ENCODE measurements around the gene FOXO3. TPM values are rescaled to one million over a fixed set of nuclear protein-coding genes. Genes with fewer than 3 reads are reported as not detected.
A peak's percentile ranks its signal among the peaks of the same experiment; 100 is the strongest.
"Not testable (repeated sequence)": the region's sequence is repeated elsewhere in the genome, so short reads cannot be mapped to it uniquely, and the experiment has no call there.

Gene FOXO3
- total RNA-seq (2012; rRNA removed), result 33.0 and 40.2 TPM in 2 replicates

- peak within 1 kb of the TSS; percentile 96 for H3K4me2 ChIP-seq (ENCODE audit: low read length)
- no peaks in the 10 kb centered on the region for H3K27me3 ChIP-seq (ENCODE audit: control insufficient read depth, insufficient read depth, low read length)
- no peaks in the 10 kb centered on the region for H3K9me3 ChIP-seq (replicated peaks; ENCODE audit: low read length)
- peaks cover 22% of the 10 kb centered on the region for H3K4me1 ChIP-seq (ENCODE audit: control insufficient read depth, insufficient read depth, low read length)
- peaks cover 13% of the 10 kb centered on the region for H3K36me3 ChIP-seq (ENCODE audit: insufficient read depth, low read length)
- peak within 1 kb of the TSS; percentile 95 for H3K4me3 ChIP-seq (ENCODE audit: low read length)
- H3K9ac ChIP-seq (ENCODE audit: low read depth, low read length), result peak within 1 kb of the TSS; percentile 88
Observed at GRCh38 chr6:108560463-108561308, at the start of gene FOXO3. TSS of gene FOXO3 (plus strand) at chr6:108560917. CDS start at chr6:108561209, 292 bp downstream.

DNA sequence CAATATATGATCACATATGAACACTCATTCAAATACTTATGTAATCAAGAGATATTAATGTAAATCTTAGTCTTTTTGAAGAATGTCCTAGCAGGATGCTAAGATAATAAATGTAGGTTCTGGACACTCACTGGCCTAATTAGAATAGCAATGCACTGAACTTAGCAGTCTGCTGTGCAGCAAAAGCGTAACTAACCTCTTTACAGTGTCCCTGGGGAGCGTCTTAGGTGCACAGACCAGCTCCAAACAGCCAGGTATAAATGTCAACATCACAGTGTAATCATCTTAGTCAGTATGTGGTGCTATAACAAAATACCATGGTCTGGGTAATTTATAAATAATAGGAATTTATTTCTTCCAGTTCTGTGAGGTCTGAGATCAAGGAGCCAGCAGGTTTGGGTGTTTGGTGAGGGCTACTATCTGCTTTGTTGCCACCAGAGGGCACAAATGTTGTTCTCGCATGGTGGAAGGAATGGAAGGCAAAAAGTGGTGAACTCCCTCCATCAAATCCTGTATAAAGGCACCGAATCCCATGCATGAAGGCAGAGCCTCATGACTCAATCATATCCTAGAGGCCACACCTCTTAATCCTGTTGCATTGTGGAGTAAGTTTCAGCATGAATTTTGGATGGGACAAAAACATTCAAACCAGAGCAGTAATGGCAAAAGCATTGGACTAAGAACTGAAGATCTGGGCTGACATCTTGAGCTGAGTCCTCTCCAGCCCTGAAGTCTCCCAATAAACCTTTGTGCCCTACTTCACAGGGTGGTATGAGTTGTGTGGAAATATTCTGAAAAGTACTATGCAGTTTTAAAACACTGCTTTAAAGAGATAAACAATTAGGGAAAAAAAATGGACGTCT, 41.8 kb upstream of the FOXO3 start:
- Histone ChIP-seq H3K4me3 (ENCODE audit: low read length) (no peak overlapping the region), H3K9me3 (replicated peaks; ENCODE audit: low read length) (no peaks in the 10 kb centered on the region), H3K36me3 (ENCODE audit: insufficient read depth, low read length) (no peaks in the 10 kb centered on the region), H3K9ac (ENCODE audit: low read depth, low read length) (no peak overlapping the region), H3K4me1 (ENCODE audit: control insufficient read depth, insufficient read depth, low read length) (no peaks in the 10 kb centered on the region), H3K4me2 (ENCODE audit: low read length) (no peak overlapping the region), H3K27me3 (ENCODE audit: control insufficient read depth, insufficient read depth, low read length) (no peaks in the 10 kb centered on the region)

DNA sequence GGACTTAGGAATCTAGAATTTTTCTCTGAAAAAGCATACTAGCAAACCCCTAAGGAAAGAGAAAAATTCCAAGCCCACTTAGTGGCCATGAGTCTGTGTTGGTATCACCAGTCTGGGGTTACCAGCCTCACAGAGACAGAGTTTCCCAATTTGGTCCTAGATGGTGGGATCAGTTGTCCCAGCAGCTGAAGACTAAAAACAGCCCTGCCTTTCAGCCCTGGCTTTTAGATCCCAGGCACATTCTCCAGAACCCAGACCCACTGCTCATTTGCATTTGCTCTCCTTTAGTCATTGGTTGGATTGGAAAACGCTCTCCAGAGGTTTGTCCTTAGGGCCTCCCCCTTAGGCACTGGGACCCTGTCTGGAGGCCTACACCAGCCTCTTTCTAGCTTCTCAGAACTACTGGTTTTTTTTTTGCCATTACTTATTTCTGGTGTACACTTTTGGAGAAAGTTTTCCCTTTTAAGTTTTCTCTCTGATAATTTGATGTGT, 39.1 kb upstream of the FOXO3 start:
- Histone ChIP-seq H3K36me3 (ENCODE audit: insufficient read depth, low read length) (no peaks in the 10 kb centered on the region), H3K4me3 (ENCODE audit: low read length) (no peak overlapping the region), H3K4me2 (ENCODE audit: low read length) (no peak overlapping the region), H3K27me3 (ENCODE audit: control insufficient read depth, insufficient read depth, low read length) (no peaks in the 10 kb centered on the region), H3K9me3 (replicated peaks; ENCODE audit: low read length) (no peaks in the 10 kb centered on the region), H3K4me1 (ENCODE audit: control insufficient read depth, insufficient read depth, low read length) (no peaks in the 10 kb centered on the region), H3K9ac (ENCODE audit: low read depth, low read length) (no peak overlapping the region)

DNA sequence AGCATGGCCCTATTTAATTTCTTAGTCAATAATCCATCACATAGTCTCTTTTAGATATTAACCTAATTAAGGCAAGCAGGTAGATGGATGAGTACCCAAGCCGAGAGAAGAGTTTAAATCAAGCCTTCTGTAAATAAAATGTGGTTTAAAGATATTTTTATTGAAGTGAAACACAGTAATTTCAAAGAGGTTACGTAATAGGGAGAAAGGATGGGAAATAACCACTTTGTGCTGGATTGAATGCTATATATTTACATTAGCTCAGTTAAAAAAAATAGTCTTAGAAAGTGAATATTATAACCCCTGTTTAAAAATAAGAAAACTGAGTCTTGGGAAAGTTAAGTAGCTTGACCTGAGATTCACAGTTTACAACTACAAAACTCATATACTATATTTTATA, 37.0 kb upstream of the FOXO3 start:
- Histone ChIP-seq H3K9ac (ENCODE audit: low read depth, low read length) (no peak overlapping the region), H3K36me3 (ENCODE audit: insufficient read depth, low read length) (no peaks in the 10 kb centered on the region), H3K4me2 (ENCODE audit: low read length) (no peak overlapping the region), H3K4me3 (ENCODE audit: low read length) (no peak overlapping the region), H3K27me3 (ENCODE audit: control insufficient read depth, insufficient read depth, low read length) (no peaks in the 10 kb centered on the region), H3K9me3 (replicated peaks; ENCODE audit: low read length) (no peaks in the 10 kb centered on the region), H3K4me1 (ENCODE audit: control insufficient read depth, insufficient read depth, low read length) (no peaks in the 10 kb centered on the region)

DNA sequence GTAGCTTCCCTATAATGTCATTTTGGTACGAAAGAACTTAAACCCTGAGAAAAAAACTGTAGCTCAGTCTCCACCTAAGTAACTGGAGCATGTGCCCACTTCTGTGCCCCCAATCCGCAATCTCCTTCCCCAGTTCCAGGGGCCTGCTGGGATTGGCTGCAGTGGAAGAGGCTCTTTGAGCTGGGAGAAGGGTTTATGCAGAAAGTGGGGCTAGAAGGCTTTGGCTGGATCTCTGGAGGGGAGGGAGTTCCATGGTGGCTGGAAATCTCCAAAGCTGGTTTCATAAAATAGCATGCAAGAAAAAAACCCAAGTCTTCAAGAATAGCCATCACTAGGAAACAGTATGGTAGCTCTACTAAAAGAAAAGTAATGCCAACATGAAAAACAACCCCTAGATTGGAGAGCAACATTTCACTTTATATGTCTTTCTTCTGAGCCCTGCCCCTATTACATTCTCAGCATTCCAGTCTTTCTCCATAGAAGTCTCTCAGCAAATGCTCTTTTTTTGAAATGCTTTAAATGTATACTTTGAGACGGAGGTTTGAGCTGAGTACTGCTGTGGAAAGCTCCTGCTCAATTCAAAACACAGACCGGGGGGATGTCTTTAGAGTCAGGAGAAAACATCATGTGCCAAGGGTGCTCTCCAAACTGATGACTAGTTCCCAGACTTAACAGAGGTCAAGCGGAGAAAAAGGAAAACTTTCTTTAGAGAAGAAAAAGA, 36.0 kb upstream of the FOXO3 start:
- H3K4me1 ChIP-seq (ENCODE audit: control insufficient read depth, insufficient read depth, low read length), result no peaks in the 10 kb centered on the region
- no peak overlapping the region for H3K4me2 ChIP-seq (ENCODE audit: low read length)
- H3K9ac ChIP-seq (ENCODE audit: low read depth, low read length), result no peak overlapping the region
- H3K9me3 ChIP-seq (replicated peaks; ENCODE audit: low read length), result no peaks in the 10 kb centered on the region
- no peaks in the 10 kb centered on the region for H3K36me3 ChIP-seq (ENCODE audit: insufficient read depth, low read length)
- H3K27me3 ChIP-seq (ENCODE audit: control insufficient read depth, insufficient read depth, low read length), result no peaks in the 10 kb centered on the region
- H3K4me3 ChIP-seq (ENCODE audit: low read length), result no peak overlapping the region

- Histone ChIP-seq H3K27me3 (ENCODE audit: control insufficient read depth, insufficient read depth, low read length) (no peaks in the 10 kb centered on the region), H3K4me3 (ENCODE audit: low read length) (no peak overlapping the region), H3K9me3 (replicated peaks; ENCODE audit: low read length) (no peaks in the 10 kb centered on the region), H3K36me3 (ENCODE audit: insufficient read depth, low read length) (no peaks in the 10 kb centered on the region), H3K4me2 (ENCODE audit: low read length) (no peak overlapping the region), H3K9ac (ENCODE audit: low read depth, low read length) (no peak overlapping the region), H3K4me1 (ENCODE audit: control insufficient read depth, insufficient read depth, low read length) (no peaks in the 10 kb centered on the region)
Observed at GRCh38 chr6:108526739-108527174, 34.0 kb upstream of the FOXO3 start.

- no peaks in the 10 kb centered on the region for H3K36me3 ChIP-seq (ENCODE audit: insufficient read depth, low read length)
- H3K9me3 ChIP-seq (replicated peaks; ENCODE audit: low read length), result no peaks in the 10 kb centered on the region
- H3K4me2 ChIP-seq (ENCODE audit: low read length), result no peak overlapping the region
- no peaks in the 10 kb centered on the region for H3K27me3 ChIP-seq (ENCODE audit: control insufficient read depth, insufficient read depth, low read length)
- no peaks in the 10 kb centered on the region for H3K4me1 ChIP-seq (ENCODE audit: control insufficient read depth, insufficient read depth, low read length)
- no peak overlapping the region for H3K9ac ChIP-seq (ENCODE audit: low read depth, low read length)
- no peak overlapping the region for H3K4me3 ChIP-seq (ENCODE audit: low read length)
Observed at GRCh38 chr6:108528878-108529277, 31.8 kb upstream of the FOXO3 start.

DNA sequence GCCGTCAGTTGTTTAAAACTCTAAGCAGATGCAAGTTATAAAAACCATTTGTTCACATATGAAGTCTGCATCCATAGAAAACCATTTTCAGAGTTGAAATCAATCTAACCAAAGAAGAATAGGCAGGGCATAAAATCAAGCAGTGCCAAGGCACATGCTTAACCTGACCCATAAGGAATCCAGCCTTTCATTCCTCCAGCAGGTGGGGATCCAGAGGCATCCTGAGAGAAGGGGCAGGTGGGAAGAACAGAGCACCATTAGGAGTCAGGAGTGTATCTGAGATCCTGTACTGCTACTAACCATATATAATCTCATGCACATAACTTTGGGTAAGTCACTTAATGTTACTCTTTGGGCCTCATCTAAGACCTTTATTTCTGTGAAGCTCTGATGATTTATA, 29.4 kb upstream of the FOXO3 start:
- H3K9ac ChIP-seq (ENCODE audit: low read depth, low read length), result no peak overlapping the region
- H3K27me3 ChIP-seq (ENCODE audit: control insufficient read depth, insufficient read depth, low read length), result peaks cover 5% of the 10 kb centered on the region
- H3K36me3 ChIP-seq (ENCODE audit: insufficient read depth, low read length), result no peaks in the 10 kb centered on the region
- no peaks in the 10 kb centered on the region for H3K4me1 ChIP-seq (ENCODE audit: control insufficient read depth, insufficient read depth, low read length)
- H3K4me3 ChIP-seq (ENCODE audit: low read length), result no peak overlapping the region
- no peaks in the 10 kb centered on the region for H3K9me3 ChIP-seq (replicated peaks; ENCODE audit: low read length)
- H3K4me2 ChIP-seq (ENCODE audit: low read length), result no peak overlapping the region

- peaks cover 5% of the 10 kb centered on the region for H3K27me3 ChIP-seq (ENCODE audit: control insufficient read depth, insufficient read depth, low read length)
- H3K9ac ChIP-seq (ENCODE audit: low read depth, low read length), result no peak overlapping the region
- H3K4me1 ChIP-seq (ENCODE audit: control insufficient read depth, insufficient read depth, low read length), result no peaks in the 10 kb centered on the region
- no peaks in the 10 kb centered on the region for H3K36me3 ChIP-seq (ENCODE audit: insufficient read depth, low read length)
- no peaks in the 10 kb centered on the region for H3K9me3 ChIP-seq (replicated peaks; ENCODE audit: low read length)
- H3K4me2 ChIP-seq (ENCODE audit: low read length), result no peak overlapping the region
- no peak overlapping the region for H3K4me3 ChIP-seq (ENCODE audit: low read length)
Observed at GRCh38 chr6:108535114-108535742, 25.5 kb upstream of the FOXO3 start.

DNA sequence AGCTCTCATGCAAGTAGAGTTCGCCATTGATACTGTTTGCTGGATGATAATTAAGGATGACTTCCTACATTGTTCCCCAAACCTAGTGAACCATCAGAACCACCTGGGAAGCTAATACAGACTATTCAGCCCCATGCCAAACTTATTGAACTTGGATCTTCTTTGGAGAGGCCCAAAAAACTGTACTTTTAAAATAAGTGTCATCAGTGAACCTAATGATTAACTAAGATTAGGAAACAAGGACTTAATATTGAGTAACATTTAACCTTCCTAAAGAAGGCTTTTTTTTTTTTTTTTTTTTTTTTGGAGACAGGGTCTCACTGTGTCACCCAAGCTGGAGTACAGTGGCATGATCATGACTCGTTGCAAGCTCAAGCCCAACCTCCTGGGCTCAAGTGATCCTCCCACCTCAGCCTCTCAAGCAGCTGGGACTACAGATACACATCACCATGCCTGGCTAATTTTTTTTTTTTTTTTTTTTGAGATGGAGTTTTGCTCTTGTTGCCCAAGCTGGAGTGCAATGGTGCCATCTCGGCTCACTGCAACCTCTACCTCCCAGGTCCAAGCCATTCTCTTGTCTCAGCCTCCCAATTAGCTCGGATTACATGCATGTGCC, 24.7 kb upstream of the FOXO3 start:
- not testable (repeated sequence) for H3K4me2 ChIP-seq (ENCODE audit: low read length); H3K36me3 ChIP-seq (ENCODE audit: insufficient read depth, low read length); H3K4me3 ChIP-seq (ENCODE audit: low read length); H3K27me3 ChIP-seq (ENCODE audit: control insufficient read depth, insufficient read depth, low read length); H3K9ac ChIP-seq (ENCODE audit: low read depth, low read length); H3K4me1 ChIP-seq (ENCODE audit: control insufficient read depth, insufficient read depth, low read length); H3K9me3 ChIP-seq (replicated peaks; ENCODE audit: low read length)

Data from skeletal muscle satellite cell (primary cell).